GM12801 (cell line): Measurements from ENCODE around the gene EEF1A2.

Experiments used
- CTCF ChIP-seq: IDR thresholded peaks from one replicate; pipeline ENCODE4 v1.5.1; 2011; ENCODE audit warnings: control low read depth; ENCODE audit not compliant: insufficient read length; ENCODE audit errors: extremely low read depth

The EEF1A2 gene

GRCh38 chr20:63484651-63485403 is 14.1 kb downstream of the EEF1A2 start:
- TF ChIP-seq CTCF: no peak

- TF ChIP-seq CTCF: no peak
Observed at GRCh38 chr20:63484236-63484635, 14.6 kb downstream of the EEF1A2 start.

- TF ChIP-seq CTCF: no peak
Observed at GRCh38 chr20:63483834-63484233, 15.0 kb downstream of the EEF1A2 start.

GRCh38 chr20:63482021-63482587 is 16.8 kb downstream of the EEF1A2 start:
- no peak for TF ChIP-seq CTCF

- no peak for TF ChIP-seq CTCF
Observed at GRCh38 chr20:63481503-63481902, 17.4 kb downstream of the EEF1A2 start.

- no peak for TF ChIP-seq CTCF
Observed at GRCh38 chr20:63478346-63479302, 20.3 kb downstream of the EEF1A2 start.

GRCh38 chr20:63477944-63478343 is 20.9 kb downstream of the EEF1A2 start:
- no peak for TF ChIP-seq CTCF
